ENCODE results near the gene LMNB1. TPM values are rescaled to one million over a fixed set of nuclear protein-coding genes. Genes with fewer than 3 reads are reported as not detected.

LMNB1 gene
- total and polyA plus RNA-seq, 11 donors: 0.27 to 27.8 (median 1.8) TPM

DNA sequence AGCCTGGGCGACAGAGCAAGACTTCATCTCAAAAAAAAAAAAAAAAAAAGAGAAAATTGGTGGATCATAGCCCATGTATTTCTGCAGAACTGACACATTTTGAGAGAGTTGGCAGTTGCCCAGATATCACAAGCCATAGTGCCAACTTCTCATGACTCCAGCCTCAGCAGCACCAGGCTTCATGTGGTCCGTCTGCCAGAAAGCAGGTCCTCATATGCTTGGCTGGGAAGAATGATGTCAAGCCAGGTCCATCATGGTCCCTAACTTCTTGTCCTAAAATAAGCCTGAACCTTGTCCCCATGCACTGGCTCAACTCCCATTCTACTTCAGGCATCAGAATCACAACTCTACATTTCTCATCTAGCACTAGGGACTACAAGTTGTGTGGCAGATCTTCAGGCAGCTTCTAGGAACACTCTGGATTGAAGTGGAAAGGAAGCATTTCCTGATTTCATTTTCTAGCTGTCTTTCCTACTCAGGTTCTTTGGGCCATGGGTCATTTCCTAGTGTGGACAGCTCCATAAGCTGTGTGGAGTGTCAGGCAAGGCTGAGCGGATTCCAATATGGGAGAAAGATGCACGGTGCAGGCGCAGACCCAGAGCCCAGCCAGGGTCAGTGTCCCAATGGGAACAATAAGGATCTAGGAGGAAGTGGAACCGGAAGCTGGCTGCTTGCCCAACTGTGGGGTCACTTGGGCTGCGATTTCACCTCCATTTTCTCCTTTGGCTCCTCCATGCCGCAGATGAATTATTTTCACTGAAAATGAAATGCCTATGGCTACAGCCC, 90.1 kb downstream of the LMNB1 start:
- Histone ChIP-seq H3K4me1 (peaks cover 0 to 27% (median 5%) of the 10 kb centered on the region in 12 donors), H3K27ac (no peak overlapping the region), H3K9me3 (no peaks in the 10 kb centered on the region), H3K4me3 (no peak overlapping the region), H3K36me3 (peaks cover 0 to 15% (median 0%) of the 10 kb centered on the region in 9 donors), H3K27me3 (no peaks in the 10 kb centered on the region)
- DNase-seq (no peak), ATAC-seq (peak in 3 of 4 donors; percentile 29 to 58 (median 39))
- TF ChIP-seq, protein P1, sequence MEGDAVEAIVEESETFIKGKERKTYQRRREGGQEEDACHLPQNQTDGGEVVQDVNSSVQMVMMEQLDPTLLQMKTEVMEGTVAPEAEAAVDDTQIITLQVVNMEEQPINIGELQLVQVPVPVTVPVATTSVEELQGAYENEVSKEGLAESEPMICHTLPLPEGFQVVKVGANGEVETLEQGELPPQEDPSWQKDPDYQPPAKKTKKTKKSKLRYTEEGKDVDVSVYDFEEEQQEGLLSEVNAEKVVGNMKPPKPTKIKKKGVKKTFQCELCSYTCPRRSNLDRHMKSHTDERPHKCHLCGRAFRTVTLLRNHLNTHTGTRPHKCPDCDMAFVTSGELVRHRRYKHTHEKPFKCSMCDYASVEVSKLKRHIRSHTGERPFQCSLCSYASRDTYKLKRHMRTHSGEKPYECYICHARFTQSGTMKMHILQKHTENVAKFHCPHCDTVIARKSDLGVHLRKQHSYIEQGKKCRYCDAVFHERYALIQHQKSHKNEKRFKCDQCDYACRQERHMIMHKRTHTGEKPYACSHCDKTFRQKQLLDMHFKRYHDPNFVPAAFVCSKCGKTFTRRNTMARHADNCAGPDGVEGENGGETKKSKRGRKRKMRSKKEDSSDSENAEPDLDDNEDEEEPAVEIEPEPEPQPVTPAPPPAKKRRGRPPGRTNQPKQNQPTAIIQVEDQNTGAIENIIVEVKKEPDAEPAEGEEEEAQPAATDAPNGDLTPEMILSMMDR (IDR thresholded peaks at IDR 0.05): no peak
- no peak for TF ChIP-seq POLR2A (IDR thresholded peaks at IDR 0.05)
- intact Hi-C loops (cut with DNase I): no loop called here
- 40 to 64% (median 62%) methylated on average over 7 to 8 of the region's 8 CpGs for WGBS, 4 donors

DNA sequence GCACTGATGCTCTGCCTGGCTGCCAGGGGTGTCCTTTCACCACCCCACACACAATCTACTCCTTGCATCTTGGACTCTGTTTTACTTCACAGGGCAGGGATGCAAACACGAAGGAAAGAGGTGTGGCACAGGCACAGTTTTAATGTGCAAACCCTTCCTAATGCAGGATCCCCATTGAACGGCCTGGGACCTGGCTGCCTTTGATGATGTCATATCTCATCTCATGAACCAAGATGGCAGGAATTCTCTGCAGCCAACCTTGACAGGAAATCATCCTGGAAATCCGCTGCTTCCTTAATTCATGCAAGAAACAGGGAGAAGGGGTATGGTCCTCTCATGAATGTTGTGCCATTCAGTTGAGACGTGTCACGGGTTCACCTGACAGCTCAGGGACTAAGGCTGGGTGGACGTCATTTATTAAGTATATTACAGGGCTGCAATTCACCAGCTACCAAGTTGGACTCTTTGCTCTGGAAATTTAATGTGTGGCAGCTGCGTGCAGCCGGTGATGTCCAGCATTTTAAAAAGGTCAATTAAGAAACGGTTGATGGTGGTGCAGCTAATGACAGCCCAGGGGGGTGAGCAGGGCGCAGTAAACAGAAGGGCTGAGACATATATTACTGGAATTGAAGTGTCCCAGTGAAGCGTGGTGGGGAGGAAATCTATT, 91.5 kb downstream of the LMNB1 start:
- WGBS, 4 donors: 70 to 71% (median 71%) methylated on average over 10 to 11 of the region's 11 CpGs
- Histone ChIP-seq H3K27ac (no peak overlapping the region), H3K36me3 (peaks cover 0 to 15% (median 0%) of the 10 kb centered on the region in 9 donors), H3K9me3 (no peaks in the 10 kb centered on the region), H3K27me3 (no peaks in the 10 kb centered on the region), H3K4me3 (peak overlapping the region in 5 of 12 donors; percentile 10 to 35 (median 19)), H3K4me1 (peaks cover 0 to 27% (median 5%) of the 10 kb centered on the region in 12 donors)
- peak in 1 of 4 donors; percentile 7 for ATAC-seq
- intact Hi-C loops (cut with DNase I): loop anchor here in 1 of 10 donors (2.0 kb wide), 1 partner anchor 162 kb away; the partner anchor contains the start of gene MARCHF3
- no peak for TF ChIP-seq POLR2A (IDR thresholded peaks at IDR 0.05)
- TF ChIP-seq, protein P1 (IDR thresholded peaks at IDR 0.05): no peak
- no peak for DNase-seq

DNA sequence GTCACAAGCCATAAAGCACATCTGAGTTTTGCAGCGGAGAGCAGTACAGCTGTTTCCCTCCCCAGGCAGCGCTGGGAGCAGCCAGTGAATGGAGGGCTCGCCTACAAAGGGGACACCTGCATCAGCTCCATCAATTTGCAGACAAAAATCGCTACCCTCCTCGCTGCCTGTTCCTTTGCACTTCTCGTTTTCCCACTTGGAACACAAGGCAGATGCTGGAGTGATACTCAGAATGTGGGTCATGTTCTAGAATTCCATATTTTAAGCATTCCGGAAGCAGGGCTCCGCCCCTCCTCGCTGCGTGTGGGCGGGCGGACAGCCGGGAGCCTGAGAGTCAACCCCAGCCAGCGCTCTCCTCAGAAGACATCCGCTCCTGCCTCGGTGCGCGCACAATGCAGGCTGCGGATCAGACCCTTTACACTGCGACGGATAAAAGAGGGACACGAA, 92.1 kb downstream of the LMNB1 start:
- ATAC-seq (peak in 3 of 4 donors; percentile 67 to 83 (median 78)), DNase-seq (peak in 4 of 5 donors; percentile 40 to 70 (median 48))
- TF ChIP-seq POLR2A (IDR thresholded peaks at IDR 0.05): no peak
- TF ChIP-seq, protein P1 (IDR thresholded peaks at IDR 0.05): no peak
- Histone ChIP-seq H3K4me3 (peak overlapping the region in 7 of 12 donors; percentile 10 to 35 (median 22)), H3K36me3 (peaks cover 0 to 15% (median 0%) of the 10 kb centered on the region in 9 donors), H3K27ac (no peak overlapping the region), H3K27me3 (no peaks in the 10 kb centered on the region), H3K4me1 (peaks cover 0 to 27% (median 5%) of the 10 kb centered on the region in 12 donors), H3K9me3 (no peaks in the 10 kb centered on the region)
- 35 to 43% (median 37%) methylated on average over 21 to 22 of the region's 22 CpGs for WGBS, 4 donors
- intact Hi-C loops (cut with DNase I): loop anchor here in 1 of 10 donors (2.0 kb wide), 1 partner anchor 162 kb away; the partner anchor contains the start of gene MARCHF3

DNA sequence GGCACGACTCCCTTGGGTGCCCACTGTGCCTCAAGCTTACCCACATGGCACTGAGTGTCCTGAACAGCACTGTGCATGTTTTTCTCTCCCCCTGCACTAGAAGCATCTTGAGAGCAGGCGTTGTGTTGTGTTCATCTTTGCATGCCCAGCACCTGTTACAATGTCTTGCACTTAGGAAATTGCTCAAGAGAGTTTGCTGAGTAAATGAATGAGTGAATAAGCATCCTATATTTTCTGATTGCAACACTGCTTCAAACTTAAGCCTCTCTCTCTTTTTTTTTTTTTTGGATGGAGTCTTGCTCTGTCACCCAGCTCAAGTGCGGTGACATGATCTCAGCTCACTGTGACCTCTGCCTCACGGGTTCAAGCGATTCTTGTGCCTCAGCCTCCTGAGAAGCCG, 94.5 kb downstream of the LMNB1 start:
- no peak overlapping the region for H3K4me3 ChIP-seq
- intact Hi-C loops (cut with DNase I): no loop called here
- no peaks in the 10 kb centered on the region for H3K27me3 ChIP-seq
- H3K36me3 ChIP-seq: peaks cover 0 to 15% (median 0%) of the 10 kb centered on the region in 9 donors
- H3K9me3 ChIP-seq: no peaks in the 10 kb centered on the region
- WGBS, 4 donors: 95 to 98% (median 97%) methylated on average over 6 of the region's 6 CpGs
- ATAC-seq (no peak), DNase-seq (no peak)
- H3K27ac ChIP-seq: no peak overlapping the region
- peaks cover 0 to 27% (median 5%) of the 10 kb centered on the region in 12 donors for H3K4me1 ChIP-seq
- TF ChIP-seq, protein P1 (IDR thresholded peaks at IDR 0.05): no peak
- no peak for TF ChIP-seq POLR2A (IDR thresholded peaks at IDR 0.05)
